ENCODE measurements around the gene CUBN. TPM values are rescaled to one million over a fixed set of nuclear protein-coding genes. Genes with fewer than 3 reads are reported as not detected.

The CUBN gene
- 0.03 to 0.15 TPM (median 0.08 TPM) in 5 replicates for total RNA-seq (2022; extraction: Qiagen RNA extraction)

DNA sequence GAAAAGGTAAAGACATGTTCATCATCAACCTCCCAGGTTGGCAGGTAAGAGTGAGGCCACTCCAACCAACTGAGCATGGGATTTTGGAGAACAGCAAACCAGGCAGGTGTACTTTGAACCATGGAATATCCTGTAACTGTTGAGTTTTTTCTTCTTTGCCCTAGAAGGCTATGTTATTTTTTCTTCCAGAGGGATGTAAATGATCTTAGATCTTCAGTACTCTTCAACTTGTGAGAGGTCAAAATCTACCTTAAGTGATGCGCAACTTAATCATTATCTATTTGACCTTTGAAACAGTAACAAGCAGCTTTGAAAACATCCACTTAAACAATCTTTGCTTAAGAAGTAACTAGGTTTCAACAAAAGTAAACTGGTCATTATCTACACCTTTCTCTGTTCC lies at the start of gene CUBN:
Gene CUBN, minus strand, starts transcription at position 71 of the 400 bp plus-strand sequence. Its CDS starts 46 bp downstream, at position 25.

DNA sequence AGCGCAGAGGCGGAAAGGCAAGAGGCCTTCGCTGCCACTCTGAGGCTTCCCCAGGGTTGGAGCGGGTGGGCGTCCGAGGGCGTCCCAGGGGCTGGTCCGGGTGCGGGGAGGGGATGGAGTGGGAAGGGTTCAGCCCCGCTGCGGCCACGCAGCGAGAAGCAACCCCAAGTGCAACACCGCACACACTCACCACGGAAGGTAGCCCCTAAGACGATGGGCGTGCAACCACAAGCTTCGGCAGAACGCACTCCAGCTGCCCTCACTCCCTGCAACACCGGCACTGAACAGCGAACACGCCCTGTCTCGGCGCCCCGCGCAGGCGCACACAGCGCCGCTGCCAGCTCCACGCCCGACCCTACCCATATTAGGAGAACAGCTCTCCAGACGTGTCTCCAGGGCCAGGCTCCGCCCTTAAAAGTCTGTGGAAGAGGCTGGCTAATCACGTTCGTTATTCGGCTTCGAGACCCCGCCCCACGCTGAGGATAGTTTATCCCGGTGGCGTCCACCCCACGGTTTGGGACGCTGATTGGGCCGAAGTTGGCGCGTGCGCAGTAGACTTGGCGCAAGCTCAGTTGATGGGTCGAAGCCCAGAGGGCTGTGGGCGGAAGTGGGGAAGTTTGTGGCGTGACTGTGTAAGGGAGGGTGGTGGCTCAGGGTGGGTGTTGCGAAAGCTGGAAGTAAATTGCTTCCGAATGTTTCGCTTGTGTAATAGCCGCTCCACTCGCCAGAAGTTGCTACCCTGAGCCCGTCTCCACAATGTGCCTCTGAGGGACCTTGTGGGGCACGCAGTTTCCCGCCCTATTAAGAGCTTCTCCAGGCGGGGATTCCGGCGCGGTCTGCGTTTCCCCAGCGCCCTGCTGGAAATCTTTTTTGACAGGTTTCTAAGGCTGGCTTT lies 312.2 kb downstream of the CUBN start, which contains the start of gene RSU1:
Gene RSU1, minus strand, starts transcription at position 300 of the 895 bp plus-strand sequence. CDS start 343 bp downstream, outside the sequence.

Other genes with a start within 250 kb of the CUBN start
- 2.2 to 3.7 TPM (median 3.0 TPM) in 5 replicates for gene TRDMT1, start 71.9 kb upstream of the CUBN start, total RNA-seq (2022; extraction: Qiagen RNA extraction)
- gene VIM, start 98.4 kb upstream of the CUBN start, total RNA-seq (2022; extraction: Qiagen RNA extraction), result 1,595 to 1,722 TPM (median 1,658 TPM) in 5 replicates

All from A549 treated with Mapracorat at 1 μM for 4 hours (cell line).